ENCODE results near the gene MCU.
"Not testable (repeated sequence)": the region's sequence is repeated elsewhere in the genome, so short reads cannot be mapped to it uniquely, and the experiment has no call there.

The MCU gene

DNA sequence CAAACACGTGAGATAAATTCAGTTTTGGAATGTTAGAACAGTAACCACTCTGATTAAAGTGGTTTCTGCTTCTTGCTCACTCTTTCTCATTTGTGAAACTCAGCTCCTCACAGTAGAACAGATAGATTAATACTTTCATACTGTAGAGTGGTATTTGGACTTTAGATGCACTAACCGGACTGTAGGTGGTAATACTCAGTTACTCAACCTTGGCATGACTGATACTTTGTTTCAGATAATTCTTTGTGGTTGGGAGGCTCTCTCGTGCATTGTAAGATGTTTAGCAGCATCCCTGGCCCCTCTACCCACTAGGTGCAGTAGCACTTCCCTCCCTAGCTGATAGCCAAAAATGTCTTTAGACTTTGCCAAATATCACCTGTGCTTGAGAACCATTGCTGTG lies 37.6 kb downstream of the MCU start:
- DNase-seq (ENCODE audit: low read depth in 2 of 3, low spot score in 2 of 3), result no peak

DNA sequence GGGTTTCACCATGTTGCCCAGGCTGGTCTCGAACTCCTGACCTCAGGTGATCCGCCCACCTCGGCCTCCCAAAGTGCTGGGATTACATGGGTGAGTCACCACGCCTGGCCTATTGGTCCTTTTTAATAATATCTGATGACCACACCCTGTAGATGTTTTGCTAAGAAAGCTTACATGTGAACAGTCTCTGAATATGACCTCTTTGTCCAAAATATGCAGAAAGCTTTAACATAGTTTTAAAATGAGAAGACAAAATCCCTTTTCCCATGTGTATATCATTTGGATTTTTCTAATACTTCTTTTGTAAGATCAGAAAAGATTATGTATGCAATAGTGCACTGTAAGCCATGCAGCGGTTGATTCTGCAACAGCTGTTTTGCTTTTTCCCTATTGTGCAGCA lies 38.5 kb downstream of the MCU start:
- DNase-seq (ENCODE audit: low read depth in 2 of 3, low spot score in 2 of 3), result no peak

DNA sequence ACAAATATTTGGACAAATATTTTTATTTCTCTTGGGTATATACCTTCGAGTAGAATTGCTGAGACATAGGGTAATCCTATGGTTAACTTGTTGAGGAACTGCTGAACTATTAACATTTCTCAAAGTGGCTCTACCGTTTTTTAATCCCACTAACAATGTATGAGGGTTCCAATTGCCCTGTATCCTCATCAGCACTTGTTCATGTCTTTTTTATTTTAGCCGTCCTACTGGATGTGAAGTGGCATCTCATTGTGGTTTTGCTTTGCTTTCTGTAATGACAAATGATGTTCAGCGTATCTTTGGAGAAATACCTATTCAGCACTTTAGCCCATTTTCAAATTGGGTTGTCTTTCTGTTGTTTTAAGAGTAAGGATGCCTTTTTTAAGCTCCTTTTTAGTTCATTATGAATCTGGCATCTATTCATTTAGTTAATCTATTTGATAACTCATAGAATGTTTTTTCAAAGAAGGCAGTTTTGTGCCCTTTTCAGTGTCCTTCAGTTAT lies 40.0 kb downstream of the MCU start:
- no peak for DNase-seq (ENCODE audit: low read depth in 2 of 3, low spot score in 2 of 3)

DNA sequence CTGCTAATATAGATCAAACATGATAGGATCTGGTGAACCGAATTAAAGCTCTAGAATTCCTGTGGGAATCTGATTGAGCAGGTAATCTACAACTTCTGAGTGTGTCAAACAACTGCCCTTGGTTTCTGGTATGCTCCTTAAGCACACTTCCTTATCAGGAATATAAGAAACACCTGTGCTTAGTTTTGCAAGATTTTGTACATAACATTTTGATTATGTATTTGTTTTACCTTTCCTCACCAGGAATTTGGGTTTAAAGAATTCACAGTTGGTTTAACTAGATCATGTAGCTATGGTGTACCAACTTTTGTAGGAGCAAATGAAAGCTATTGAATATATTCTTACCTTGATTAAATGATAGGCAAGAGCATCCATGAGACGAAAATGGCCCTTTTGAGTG lies 40.6 kb downstream of the MCU start:
- no peak for DNase-seq (ENCODE audit: low read depth in 2 of 3, low spot score in 2 of 3)

DNA sequence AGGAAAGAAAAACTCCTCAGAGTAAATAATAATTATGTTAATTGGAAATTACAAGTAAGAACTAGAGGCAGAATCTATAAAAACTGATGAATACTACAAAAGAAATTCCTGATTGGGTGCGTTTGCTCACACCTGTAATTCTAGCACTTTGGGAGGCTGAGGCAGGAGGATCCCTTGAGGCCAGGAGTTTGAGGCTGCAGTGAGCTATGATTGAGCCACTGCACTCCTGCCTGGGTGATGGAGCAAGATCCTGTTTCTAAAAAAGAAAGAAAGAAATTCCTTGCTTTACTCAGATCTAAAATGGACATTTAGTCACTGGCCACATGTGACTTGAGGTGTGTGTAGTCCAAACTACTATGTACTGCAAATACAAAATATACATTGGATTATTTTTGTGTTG lies 42.0 kb downstream of the MCU start:
- no peak for DNase-seq (ENCODE audit: low read depth in 2 of 3, low spot score in 2 of 3)

DNA sequence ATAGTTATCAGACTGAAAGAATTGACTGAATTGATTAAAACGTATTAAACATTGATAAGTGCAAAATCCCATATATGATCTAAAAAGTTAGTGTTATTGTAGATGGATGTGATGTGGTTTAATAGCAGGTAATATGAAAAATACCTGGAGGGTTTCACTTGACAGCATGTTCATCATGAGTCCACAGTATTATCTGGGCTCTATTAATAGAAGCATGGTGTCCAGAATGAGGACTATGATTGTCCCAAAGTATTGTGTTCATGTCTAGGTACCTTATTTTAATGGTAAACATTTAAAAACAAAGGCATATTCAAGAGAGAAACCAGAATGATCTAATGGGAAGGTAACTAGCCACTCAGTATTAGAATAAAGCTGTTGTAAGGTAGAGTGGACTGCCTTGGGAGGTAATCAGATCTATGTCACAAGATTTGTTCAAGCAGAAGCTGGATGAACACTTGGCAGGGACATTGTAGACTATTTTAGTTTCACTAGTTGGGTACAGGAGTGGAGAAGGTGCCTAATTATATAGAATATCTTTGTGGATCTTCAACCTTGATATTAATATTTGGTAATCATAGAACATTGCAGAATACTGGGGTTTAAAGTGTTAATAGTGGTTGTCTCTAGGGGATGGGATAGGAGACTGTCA lies 43.5 kb downstream of the MCU start:
- DNase-seq (ENCODE audit: low read depth in 2 of 3, low spot score in 2 of 3), result no peak

DNA sequence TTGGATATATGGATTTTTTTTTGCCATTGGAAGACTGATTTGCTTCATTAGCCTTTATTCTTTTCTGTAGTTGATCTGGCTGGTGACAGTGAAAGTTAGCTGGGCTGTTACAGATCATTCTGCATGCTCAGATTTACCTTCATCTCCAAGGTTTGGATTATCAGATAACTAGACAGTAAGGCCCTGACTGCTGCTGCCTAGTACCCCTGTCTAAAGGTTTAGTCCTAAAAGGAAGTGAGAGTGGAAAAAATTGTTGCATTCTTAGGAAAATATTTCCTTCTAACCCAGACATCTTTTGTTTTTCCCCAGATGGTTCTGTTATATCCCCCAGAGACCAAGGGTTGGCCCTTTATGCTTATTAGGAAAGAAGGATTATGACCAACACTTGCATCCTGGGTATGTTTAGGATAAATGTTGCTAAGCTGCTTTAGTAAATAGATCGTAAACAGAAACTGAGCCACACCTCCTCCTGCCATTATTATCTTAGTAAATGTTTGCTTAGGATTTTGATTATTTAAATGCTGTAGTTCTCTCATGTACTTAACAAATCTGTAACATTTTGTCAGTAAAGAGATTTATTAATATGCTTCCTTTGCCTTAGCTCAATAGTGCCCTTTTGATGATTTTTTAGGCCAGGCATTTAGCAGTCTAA lies 44.4 kb downstream of the MCU start:
- DNase-seq (ENCODE audit: low read depth in 2 of 3, low spot score in 2 of 3), result no peak

DNA sequence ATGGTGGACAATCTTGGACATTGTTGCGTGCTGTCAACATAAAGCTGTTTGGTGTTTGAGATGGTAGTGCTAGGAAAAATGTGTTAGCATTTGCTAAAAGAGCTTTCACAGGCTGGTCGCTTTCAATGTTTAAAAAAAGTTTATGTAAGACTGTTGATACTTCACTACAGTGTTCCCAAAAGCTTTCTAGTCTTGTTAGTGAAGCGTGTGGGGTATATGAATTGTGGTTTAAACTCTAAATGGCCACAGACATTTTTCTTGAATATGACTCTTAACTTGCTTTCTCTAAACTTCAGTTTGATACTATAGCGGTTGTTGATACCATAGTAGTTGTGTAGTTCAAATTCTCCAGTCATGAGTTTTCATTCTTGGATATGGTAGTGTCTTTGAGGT lies 44.9 kb downstream of the MCU start:
- DNase-seq (ENCODE audit: low read depth in 2 of 3, low spot score in 2 of 3), result no peak

DNA sequence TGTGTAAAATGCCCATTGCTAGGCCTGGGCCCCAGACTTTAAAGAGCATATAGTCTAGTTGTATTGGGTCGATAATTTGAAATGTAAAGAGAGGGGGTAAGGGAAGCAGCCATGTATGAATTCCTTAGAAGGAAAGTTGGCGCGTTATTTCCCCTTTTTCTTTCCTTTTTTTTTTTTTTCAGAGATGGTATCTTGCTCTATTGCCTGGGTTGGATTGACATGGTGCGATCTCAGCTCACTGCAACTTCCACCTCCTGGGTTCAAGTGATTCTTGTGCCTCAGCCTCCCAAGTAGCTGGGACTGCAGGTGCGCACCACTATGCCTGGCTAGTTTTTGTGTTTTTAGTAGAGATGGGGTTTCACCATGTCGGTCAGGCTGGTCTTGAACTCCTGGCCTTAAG lies 45.4 kb downstream of the MCU start:
- DNase-seq (ENCODE audit: low read depth in 2 of 3, low spot score in 2 of 3), result not testable (repeated sequence)

DNA sequence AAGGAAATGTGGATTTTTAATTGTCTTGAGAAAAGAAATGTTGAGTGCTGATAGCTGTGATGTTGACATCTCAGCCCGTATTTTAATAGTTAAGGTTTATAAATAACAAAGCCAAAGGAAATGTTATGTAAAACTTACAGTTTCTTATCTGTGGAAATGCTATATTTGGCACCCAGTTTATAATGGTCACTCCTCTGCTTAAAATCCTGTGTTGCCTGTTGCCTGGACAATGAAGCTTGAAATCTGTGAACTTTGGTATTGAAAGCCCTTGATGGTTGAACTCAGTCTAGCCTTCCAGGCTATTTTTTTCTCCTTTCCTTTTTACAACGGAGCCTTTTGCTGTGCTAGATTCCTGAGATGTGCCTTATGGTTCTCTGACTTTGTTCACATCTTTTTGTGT lies 46.5 kb downstream of the MCU start:
- DNase-seq (ENCODE audit: low read depth in 2 of 3, low spot score in 2 of 3), result no peak

DNA sequence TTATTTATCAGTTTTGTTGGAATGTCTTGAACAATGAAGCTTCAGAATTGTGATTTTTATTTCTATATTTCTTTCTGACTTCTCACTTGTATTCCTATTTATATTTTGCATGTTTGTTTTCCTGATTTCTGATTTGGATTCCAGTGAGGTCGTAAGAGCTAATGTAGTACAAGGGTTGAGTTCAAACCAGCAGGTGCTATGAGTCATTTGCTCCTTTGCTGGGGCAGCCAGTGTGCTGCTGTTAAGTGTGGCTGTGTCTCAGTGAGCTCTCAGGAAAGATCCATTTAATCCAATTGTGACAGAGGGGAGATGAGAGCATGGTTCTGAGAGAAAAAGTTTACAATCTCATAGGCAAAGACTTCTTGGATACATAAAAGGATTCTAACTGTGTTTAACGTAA lies 48.6 kb downstream of the MCU start:
- DNase-seq (ENCODE audit: low read depth in 2 of 3, low spot score in 2 of 3), result no peak

DNA sequence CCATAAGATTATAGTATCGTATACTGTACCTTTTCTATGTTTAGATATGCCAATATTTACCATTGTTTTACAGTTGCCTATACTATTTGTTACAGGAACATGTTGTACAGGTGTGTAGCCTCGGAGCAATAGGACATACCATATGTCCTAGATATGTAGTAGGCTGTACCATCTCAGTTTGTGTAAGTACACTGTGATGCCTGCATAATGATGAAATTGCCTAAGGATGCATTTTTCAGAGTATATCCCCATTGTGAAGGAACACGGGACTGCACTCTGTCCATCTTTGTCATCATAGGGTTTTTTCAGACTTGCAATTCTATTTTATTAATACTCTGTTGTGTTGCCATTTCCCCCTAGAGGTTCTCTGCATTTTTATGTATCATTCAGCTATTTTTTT lies 50.1 kb downstream of the MCU start:
- DNase-seq (ENCODE audit: low read depth in 2 of 3, low spot score in 2 of 3), result no peak

DNA sequence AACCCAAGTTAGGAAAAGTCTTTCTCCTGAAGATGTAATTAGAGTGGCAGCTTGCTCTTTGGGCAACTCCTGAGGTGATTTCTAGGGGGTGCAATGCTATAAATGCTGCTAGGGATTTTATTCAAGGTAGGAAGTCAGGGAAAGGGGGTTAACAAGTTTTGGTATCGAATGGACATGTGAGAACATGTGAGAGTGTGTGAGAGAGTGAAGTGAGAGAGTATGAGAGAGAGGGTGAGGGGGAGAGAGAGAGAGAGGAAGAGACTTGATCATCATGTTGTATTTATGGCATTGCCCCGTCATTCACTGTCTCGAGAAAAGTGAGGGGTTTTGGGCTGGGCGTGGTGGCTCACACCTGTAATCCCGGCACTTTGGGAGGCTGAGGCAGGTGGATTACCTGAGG lies 50.9 kb downstream of the MCU start:
- no peak for DNase-seq (ENCODE audit: low read depth in 2 of 3, low spot score in 2 of 3)

DNA sequence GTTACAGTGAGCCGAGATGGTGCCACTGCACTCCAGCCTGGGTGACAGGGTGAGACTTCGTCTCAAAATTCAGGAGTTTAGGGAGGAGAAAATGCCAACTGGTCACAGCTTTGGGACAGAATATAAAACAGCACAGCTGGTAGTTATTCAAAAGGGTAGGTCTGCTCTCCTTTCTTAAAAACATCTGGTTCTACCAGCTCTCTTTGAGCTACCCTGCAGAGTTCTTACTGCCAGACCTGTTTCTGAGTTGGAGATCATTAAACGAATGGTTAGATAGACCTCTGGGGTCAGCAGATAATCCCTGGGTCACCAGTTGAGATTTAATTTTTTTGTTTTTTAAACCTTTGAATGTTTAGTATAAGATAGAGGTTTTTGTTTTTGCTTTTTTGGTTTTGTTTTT lies 52.6 kb downstream of the MCU start:
- DNase-seq (ENCODE audit: low read depth in 2 of 3, low spot score in 2 of 3), result no peak

DNA sequence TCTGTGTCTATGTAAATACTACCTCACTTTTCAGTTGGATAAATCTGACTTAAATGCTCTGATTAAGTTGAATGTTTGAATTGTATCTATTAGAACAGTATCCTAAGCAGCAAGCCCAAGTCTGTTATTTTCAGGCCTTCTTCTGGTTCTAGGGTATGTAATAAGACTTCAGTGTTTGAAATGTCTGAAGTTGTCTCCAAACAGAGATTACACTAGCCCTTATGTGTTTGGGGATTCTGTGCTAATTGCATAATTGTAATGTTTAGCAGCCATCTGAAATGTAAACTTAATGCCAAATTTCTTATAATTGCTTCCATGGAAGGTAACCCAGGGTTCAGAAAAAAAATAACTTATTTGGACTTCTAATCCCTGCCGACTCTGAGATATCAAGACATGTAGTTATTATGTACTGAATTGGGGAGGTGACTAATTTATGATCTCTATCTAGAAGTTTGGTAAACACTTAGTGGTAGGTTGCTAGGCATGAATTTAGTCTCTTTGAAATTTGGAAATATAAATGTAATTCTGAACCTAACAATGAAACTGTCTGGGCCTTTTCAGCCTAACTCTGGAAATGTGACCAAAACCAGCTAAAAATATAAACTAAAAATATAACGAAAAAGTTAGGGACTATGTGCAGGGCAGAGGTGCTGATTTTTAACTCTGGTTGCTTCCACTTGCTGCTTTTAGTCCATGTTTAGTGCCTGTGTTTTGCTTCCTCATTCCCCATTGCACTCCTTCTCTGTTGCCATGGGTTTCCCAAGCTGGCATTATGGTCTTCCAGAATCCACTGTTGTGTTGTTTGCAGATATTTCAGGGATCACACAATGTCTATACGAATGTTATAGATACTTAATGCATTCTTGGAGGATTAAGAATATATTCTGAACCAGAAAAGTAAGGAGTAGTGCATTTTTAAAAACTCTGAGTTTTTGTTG lies 54.8 kb downstream of the MCU start:
- no peak for DNase-seq (ENCODE audit: low read depth in 2 of 3, low spot score in 2 of 3)

DNA sequence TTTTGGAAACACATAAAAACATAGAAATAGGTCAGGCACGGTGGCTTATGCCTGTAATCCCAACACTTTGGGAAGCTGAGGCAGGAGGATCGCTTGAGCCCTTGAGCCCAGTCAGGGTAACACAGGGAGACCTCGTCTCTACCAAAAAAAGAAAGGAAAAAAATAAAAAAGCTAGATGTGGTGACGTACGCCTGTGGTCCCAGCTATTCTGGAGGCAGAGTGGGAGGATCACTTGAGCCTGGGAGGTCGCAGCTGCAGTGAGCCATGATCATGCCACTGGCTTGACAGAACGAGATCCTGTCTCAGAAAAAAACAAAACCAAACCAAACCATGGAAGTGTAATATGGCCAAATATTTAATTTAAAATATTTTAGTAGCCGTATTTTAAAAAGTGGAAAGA lies 55.6 kb downstream of the MCU start:
- no peak for DNase-seq (ENCODE audit: low read depth in 2 of 3, low spot score in 2 of 3)

DNA sequence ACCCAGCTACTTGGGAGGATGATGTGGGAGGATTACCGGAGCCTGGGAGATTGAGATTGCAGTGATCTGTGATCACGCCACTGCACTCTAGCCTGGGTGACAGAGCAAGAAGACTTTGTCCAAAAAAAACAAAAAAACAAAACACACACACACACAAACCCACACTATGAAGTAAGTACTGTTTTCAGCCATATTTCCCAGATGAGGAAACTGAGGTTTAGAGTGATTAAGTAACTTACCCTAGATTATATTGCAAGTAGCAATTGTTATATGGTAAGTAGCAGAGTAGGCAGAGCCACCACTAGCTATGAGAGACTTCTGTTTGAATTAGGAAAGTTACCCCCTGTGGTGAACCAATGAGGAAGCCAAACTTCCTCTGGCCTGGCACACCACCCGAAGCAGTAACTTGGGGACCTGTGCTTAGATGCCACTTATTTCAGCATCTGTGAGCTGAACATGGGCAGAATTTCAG lies 61.9 kb downstream of the MCU start:
- DNase-seq (ENCODE audit: low read depth in 2 of 3, low spot score in 2 of 3), result no peak

DNA sequence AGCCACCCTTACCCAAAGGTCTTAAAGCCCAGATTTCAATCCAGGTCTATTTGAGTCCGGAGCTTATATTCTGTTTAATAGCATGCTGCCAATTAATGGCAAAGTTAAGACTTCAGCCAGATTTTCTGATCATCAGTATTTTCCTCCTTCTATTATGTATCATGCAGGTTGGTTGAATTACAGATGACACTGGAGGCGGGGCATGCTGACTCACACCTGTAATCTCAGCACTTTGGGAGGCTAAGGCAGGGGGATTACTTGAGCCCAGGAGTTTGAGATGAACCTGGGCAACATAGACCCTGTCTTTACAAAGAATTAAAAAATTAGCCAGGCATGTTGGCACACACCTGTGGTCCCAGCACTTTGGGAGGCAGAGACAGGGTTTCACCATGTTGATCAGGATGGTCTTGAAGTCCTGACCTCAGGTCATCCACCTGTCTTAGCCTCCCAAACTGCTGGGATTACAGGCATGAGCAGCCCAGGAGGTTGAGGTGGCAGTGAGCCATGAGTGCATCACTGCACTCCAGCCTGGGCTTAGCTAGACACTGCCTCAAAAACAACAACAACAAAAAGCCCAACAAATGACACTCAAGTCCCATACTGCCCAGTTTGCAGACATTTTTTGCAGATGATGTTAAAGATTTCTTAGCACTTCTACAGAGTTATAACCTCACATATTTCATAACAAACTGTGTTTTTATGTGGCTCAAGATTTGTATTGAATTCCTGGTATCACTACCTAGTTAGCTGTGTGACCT lies 62.5 kb downstream of the MCU start:
- no peak for DNase-seq (ENCODE audit: low read depth in 2 of 3, low spot score in 2 of 3)

DNA sequence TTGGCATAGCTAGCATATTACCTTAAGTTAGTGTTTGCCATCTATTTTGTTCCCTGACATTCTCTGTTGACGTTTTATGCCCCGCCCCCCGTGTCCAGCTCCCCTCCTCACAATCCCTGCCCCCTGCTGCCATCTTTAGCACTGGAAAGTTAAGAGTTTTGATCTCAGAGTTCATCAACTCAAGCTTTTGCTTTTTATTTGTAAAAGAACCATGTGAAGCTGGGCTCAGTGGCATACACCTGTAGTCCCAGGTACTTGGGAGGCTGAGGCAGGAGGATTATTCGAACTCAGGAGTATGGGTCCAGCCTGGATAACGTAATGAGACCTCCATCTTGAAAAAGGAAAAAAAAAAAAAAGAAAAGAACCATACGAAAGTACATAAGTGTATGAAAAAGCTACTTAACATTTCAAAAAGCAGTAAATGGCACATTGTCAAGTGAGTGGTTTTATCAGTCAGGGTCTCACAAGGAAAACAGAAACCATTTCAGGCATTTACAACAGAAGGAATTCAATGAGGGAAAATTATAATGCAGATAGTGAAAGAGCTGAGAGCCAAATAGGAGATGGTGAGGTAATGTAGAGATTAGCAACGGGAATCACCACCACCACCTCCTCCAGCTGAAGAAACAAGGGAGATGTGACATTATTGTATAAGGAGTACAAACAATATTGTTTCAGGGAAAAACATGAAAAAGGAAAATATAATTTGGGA lies 64.9 kb downstream of the MCU start:
- no peak for DNase-seq (ENCODE audit: low read depth in 2 of 3, low spot score in 2 of 3)

DNA sequence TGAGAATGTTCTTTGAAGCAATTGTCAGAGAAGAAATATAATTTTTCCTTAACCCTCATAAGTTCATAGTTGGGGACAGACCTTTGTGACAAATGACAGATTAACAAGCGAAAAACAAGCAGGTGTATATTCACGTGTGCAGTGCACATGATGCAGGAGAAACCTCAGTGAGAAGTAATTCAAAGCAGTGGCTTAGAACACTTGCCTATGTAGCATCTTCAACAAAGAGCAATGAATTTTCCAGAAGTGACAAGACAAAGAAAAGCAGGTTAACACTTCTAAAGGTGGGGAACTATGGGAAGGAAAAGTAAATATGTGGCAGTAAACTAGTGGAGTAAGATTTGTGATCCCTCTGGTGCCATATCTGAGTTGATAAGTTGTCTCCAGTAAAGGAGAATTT lies 65.8 kb downstream of the MCU start:
- DNase-seq (ENCODE audit: low read depth in 2 of 3, low spot score in 2 of 3), result no peak

DNA sequence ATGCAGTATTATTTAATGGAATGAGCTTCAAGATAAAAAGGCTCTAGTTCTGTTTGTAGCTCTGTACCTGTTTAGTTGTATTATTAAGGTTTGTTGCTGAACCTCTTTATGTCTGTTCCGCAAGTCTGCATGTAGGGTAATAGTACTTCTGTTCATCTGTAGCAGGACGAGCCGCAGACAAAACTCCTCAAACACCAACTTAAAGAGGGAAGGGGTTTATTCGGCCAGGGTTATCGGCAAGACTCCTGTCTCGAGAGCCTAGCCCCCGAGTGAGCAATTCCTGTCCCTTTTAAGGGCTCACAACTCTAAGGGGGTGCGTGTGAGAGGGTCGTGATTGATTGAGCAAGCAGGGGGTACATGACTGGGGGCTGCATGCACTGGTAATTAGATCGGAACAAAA lies 67.0 kb downstream of the MCU start:
- not testable (repeated sequence) for DNase-seq (ENCODE audit: low read depth in 2 of 3, low spot score in 2 of 3)
